ENCODE results near the gene DNAI1. TPM values are rescaled to one million over a fixed set of nuclear protein-coding genes. Genes with fewer than 3 reads are reported as not detected.

DNAI1 gene
- total RNA-seq, 2 experiments from 2014 or later: not detected

- no peaks in the 10 kb centered on the region for H3K9me3 Mint-ChIP-seq (ENCODE audit: low read depth)
- CTCF ChIA-PET: no interaction called here
- H3K27ac Mint-ChIP-seq: no peak overlapping the region
- H3K27me3 Mint-ChIP-seq: no peaks in the 10 kb centered on the region
- no peak overlapping the region for H3K4me3 Mint-ChIP-seq
- ATAC-seq (no peak), DNase-seq (no peak)
- no peaks in the 10 kb centered on the region for H3K36me3 Mint-ChIP-seq
- no peaks in the 10 kb centered on the region for H3K4me1 Mint-ChIP-seq
These were observed 53.8 kb downstream of the DNAI1 start for GRCh38 chr9:34512131-34513078.

GRCh38 chr9:34513567-34514214 is 55.1 kb downstream of the DNAI1 start:
- DNase-seq (no peak), ATAC-seq (no peak)
- no peaks in the 10 kb centered on the region for H3K36me3 Mint-ChIP-seq
- no peak overlapping the region for H3K4me3 Mint-ChIP-seq
- CTCF ChIA-PET: interaction anchor here (1.5 kb wide), 1 partner anchor 78 kb away, joined by 3 read pairs; no protein-coding TSS in a partner anchor
- H3K27ac Mint-ChIP-seq: no peak overlapping the region
- H3K9me3 Mint-ChIP-seq (ENCODE audit: low read depth): no peaks in the 10 kb centered on the region
- H3K4me1 Mint-ChIP-seq: no peaks in the 10 kb centered on the region
- H3K27me3 Mint-ChIP-seq: no peaks in the 10 kb centered on the region

GRCh38 chr9:34514401-34514800 is 55.8 kb downstream of the DNAI1 start:
- H3K36me3 Mint-ChIP-seq: no peaks in the 10 kb centered on the region
- DNase-seq (no peak), ATAC-seq (no peak)
- H3K4me3 Mint-ChIP-seq: no peak overlapping the region
- no peak overlapping the region for H3K27ac Mint-ChIP-seq
- no peaks in the 10 kb centered on the region for H3K4me1 Mint-ChIP-seq
- no peaks in the 10 kb centered on the region for H3K27me3 Mint-ChIP-seq
- CTCF ChIA-PET: interaction anchor here (1.0 to 1.5 kb wide), 2 partner anchors 13 to 77 kb away, joined by 3 read pairs; no protein-coding TSS in a partner anchor
- H3K9me3 Mint-ChIP-seq (ENCODE audit: low read depth): no peaks in the 10 kb centered on the region

- no peak for ATAC-seq
- CTCF ChIA-PET: interaction anchor here (1.0 to 1.5 kb wide), 2 partner anchors 13 to 77 kb away, joined by 3 read pairs; no protein-coding TSS in a partner anchor
- H3K27me3 Mint-ChIP-seq: no peaks in the 10 kb centered on the region
These were observed 56.2 kb downstream of the DNAI1 start for GRCh38 chr9:34514816-34515215.

GRCh38 chr9:34515959-34516358 is 57.4 kb downstream of the DNAI1 start:
- H3K27ac Mint-ChIP-seq: no peak overlapping the region
- H3K36me3 Mint-ChIP-seq: no peaks in the 10 kb centered on the region
- DNase-seq (no peak), ATAC-seq (no peak)
- H3K4me3 Mint-ChIP-seq: no peak overlapping the region
- no peaks in the 10 kb centered on the region for H3K4me1 Mint-ChIP-seq
- H3K9me3 Mint-ChIP-seq (ENCODE audit: low read depth): no peaks in the 10 kb centered on the region
- H3K27me3 Mint-ChIP-seq: peaks cover 4% of the 10 kb centered on the region
- CTCF ChIA-PET: no interaction called here

More at GRCh38 chr9:34514816-34515215, 56.2 kb downstream of the DNAI1 start:
- no peak for DNase-seq
- H3K27ac Mint-ChIP-seq: no peak overlapping the region
- H3K9me3 Mint-ChIP-seq (ENCODE audit: low read depth): no peaks in the 10 kb centered on the region
- no peaks in the 10 kb centered on the region for H3K36me3 Mint-ChIP-seq
- H3K4me1 Mint-ChIP-seq: no peaks in the 10 kb centered on the region
- no peak overlapping the region for H3K4me3 Mint-ChIP-seq

- H3K9me3 Mint-ChIP-seq (ENCODE audit: low read depth): no peaks in the 10 kb centered on the region
- no peak overlapping the region for H3K4me3 Mint-ChIP-seq
- H3K4me1 Mint-ChIP-seq: no peaks in the 10 kb centered on the region
- DNase-seq (no peak), ATAC-seq (no peak)
- H3K27ac Mint-ChIP-seq: no peak overlapping the region
- H3K27me3 Mint-ChIP-seq: peaks cover 10% of the 10 kb centered on the region
- CTCF ChIA-PET: interaction anchor here (0.7 kb wide), 1 partner anchor 86 kb away, joined by 3 read pairs; no protein-coding TSS in a partner anchor
- H3K36me3 Mint-ChIP-seq: no peaks in the 10 kb centered on the region
These were observed 58.6 kb downstream of the DNAI1 start for GRCh38 chr9:34517185-34517584.

GRCh38 chr9:34518110-34518616 is 59.6 kb downstream of the DNAI1 start:
- no peak for DNase-seq
- ATAC-seq: no peak
- Mint-ChIP-seq H3K9me3 (ENCODE audit: low read depth) (no peaks in the 10 kb centered on the region), H3K36me3 (no peaks in the 10 kb centered on the region), H3K27ac (no peak overlapping the region), H3K4me1 (peaks cover 4% of the 10 kb centered on the region), H3K4me3 (no peak overlapping the region), H3K27me3 (peaks cover 14% of the 10 kb centered on the region)
- CTCF ChIA-PET: interaction anchor here (1.4 kb wide), 1 partner anchor 73 kb away, joined by 3 read pairs; no protein-coding TSS in a partner anchor

GRCh38 chr9:34518896-34519295 is 60.3 kb downstream of the DNAI1 start:
- no peak for ATAC-seq

GRCh38 chr9:34519321-34520020 is 60.9 kb downstream of the DNAI1 start:
- CTCF ChIA-PET: interaction anchor here (0.9 to 1.2 kb wide), 3 partner anchors 73 to 84 kb away, joined by 3 read pairs; no protein-coding TSS in a partner anchor
- Mint-ChIP-seq H3K4me3 (no peak overlapping the region), H3K27ac (no peak overlapping the region), H3K9me3 (ENCODE audit: low read depth) (no peaks in the 10 kb centered on the region), H3K4me1 (peaks cover 12% of the 10 kb centered on the region), H3K36me3 (no peaks in the 10 kb centered on the region), H3K27me3 (peaks cover 23% of the 10 kb centered on the region)
- ATAC-seq: no peak
- DNase-seq: no peak

More at GRCh38 chr9:34518896-34519295, 60.3 kb downstream of the DNAI1 start:
- CTCF ChIA-PET: interaction anchor here (0.9 to 1.4 kb wide), 3 partner anchors 72 to 79 kb away, joined by 3 read pairs; no protein-coding TSS in a partner anchor
- Mint-ChIP-seq H3K4me3 (no peak overlapping the region), H3K27ac (no peak overlapping the region), H3K27me3 (peaks cover 18% of the 10 kb centered on the region), H3K4me1 (peaks cover 9% of the 10 kb centered on the region), H3K36me3 (no peaks in the 10 kb centered on the region), H3K9me3 (ENCODE audit: low read depth) (no peaks in the 10 kb centered on the region)
- no peak for DNase-seq

GRCh38 chr9:34520096-34520495 is 61.5 kb downstream of the DNAI1 start:
- no peaks in the 10 kb centered on the region for H3K36me3 Mint-ChIP-seq
- H3K27me3 Mint-ChIP-seq: peaks cover 30% of the 10 kb centered on the region
- H3K4me1 Mint-ChIP-seq: peaks cover 15% of the 10 kb centered on the region
- CTCF ChIA-PET: interaction anchor here (1.1 to 1.2 kb wide), 2 partner anchors 73 to 84 kb away, joined by 3 read pairs; no protein-coding TSS in a partner anchor
- ATAC-seq (no peak), DNase-seq (no peak)
- no peak overlapping the region for H3K4me3 Mint-ChIP-seq
- no peak overlapping the region for H3K27ac Mint-ChIP-seq
- no peaks in the 10 kb centered on the region for H3K9me3 Mint-ChIP-seq (ENCODE audit: low read depth)

GRCh38 chr9:34520505-34521385 is 62.1 kb downstream of the DNAI1 start:
- H3K4me3 Mint-ChIP-seq: no peak overlapping the region
- H3K9me3 Mint-ChIP-seq (ENCODE audit: low read depth): no peaks in the 10 kb centered on the region
- no peaks in the 10 kb centered on the region for H3K36me3 Mint-ChIP-seq
- DNase-seq (no peak), ATAC-seq (no peak)
- H3K4me1 Mint-ChIP-seq: peaks cover 15% of the 10 kb centered on the region
- peaks cover 36% of the 10 kb centered on the region for H3K27me3 Mint-ChIP-seq
- H3K27ac Mint-ChIP-seq: no peak overlapping the region
- CTCF ChIA-PET: interaction anchor here (1.1 kb wide), 2 partner anchors 71 to 83 kb away, joined by 3 read pairs; no protein-coding TSS in a partner anchor
